HEK293 (cell line): ENCODE results near the gene SCYL1.

Experiments
- BCL6B ChIP-seq: fragments of 450-650 bp; formaldehyde crosslinking; IDR thresholded peaks from 2 replicates; pipeline ENCODE4 v1.5.1; 2017; ENCODE audit warnings: missing biosample characterization, missing genetic modification characterization
- EGR2 ChIP-seq: fragments of 450-650 bp; formaldehyde crosslinking; IDR thresholded peaks from 2 replicates; pipeline ENCODE4 v1.5.1; 2016; ENCODE audit warnings: low read depth, missing biosample characterization, missing genetic modification characterization
- MZF1 ChIP-seq: fragments of 450-650 bp; formaldehyde crosslinking; IDR thresholded peaks from 2 replicates; pipeline ENCODE4 v1.5.1; 2017; ENCODE audit warnings: missing biosample characterization, missing genetic modification characterization, borderline replicate concordance
- OSR2 ChIP-seq: fragments of 450-650 bp; formaldehyde crosslinking; IDR thresholded peaks from 2 replicates; pipeline ENCODE4 v1.5.1; 2016; ENCODE audit warnings: missing biosample characterization, missing genetic modification characterization
- PATZ1 ChIP-seq: fragments of 450-650 bp; formaldehyde crosslinking; IDR thresholded peaks from 2 replicates; pipeline ENCODE4 v1.5.1; 2016; ENCODE audit warnings: missing biosample characterization, missing genetic modification characterization
- PRDM2 ChIP-seq: fragments of 450-650 bp; formaldehyde crosslinking; IDR thresholded peaks from 2 replicates; pipeline ENCODE4 v1.5.1; 2016; ENCODE audit warnings: missing biosample characterization, missing genetic modification characterization, borderline replicate concordance
- RBAK ChIP-seq: fragments of 450-650 bp; formaldehyde crosslinking; IDR thresholded peaks from 2 replicates; pipeline ENCODE4 v1.5.1; 2016; ENCODE audit warnings: missing biosample characterization, missing genetic modification characterization
- SP2 ChIP-seq: fragments of 450-650 bp; formaldehyde crosslinking; IDR thresholded peaks from 2 replicates; pipeline ENCODE4 v1.5.1; 2016; ENCODE audit warnings: missing biosample characterization, missing genetic modification characterization
- TRIM28 ChIP-seq: IDR thresholded peaks from 2 replicates; pipeline ENCODE4 v1.6.1; 2011; ENCODE audit warnings: low read length, control low read depth, borderline replicate concordance
- ZNF19 ChIP-seq: fragments of 450-650 bp; formaldehyde crosslinking; IDR thresholded peaks from 2 replicates; pipeline ENCODE4; 2016; ENCODE audit warnings: missing biosample characterization, missing genetic modification characterization, low read depth
- ZNF266 ChIP-seq: fragments of 450-650 bp; formaldehyde crosslinking; IDR thresholded peaks from 2 replicates; pipeline ENCODE4 v1.5.1; 2016; ENCODE audit warnings: missing biosample characterization, missing genetic modification characterization, low read depth
- ZNF362 ChIP-seq: fragments of 450-650 bp; formaldehyde crosslinking; IDR thresholded peaks from 2 replicates; pipeline ENCODE4 v1.5.1; 2016; ENCODE audit warnings: missing biosample characterization, missing genetic modification characterization
- ZNF366 ChIP-seq: fragments of 450-650 bp; formaldehyde crosslinking; conservative IDR thresholded peaks from 2 replicates; pipeline ENCODE4 v1.5.1; 2016; ENCODE audit warnings: missing biosample characterization, missing genetic modification characterization
- ZNF398 ChIP-seq: fragments of 450-650 bp; formaldehyde crosslinking; IDR thresholded peaks from 2 replicates; pipeline ENCODE4 v1.5.1; 2017; ENCODE audit warnings: missing biosample characterization, missing genetic modification characterization
- ZNF488 ChIP-seq: fragments of 450-650 bp; formaldehyde crosslinking; IDR thresholded peaks from 2 replicates; pipeline ENCODE4 v1.5.1; 2016; ENCODE audit warnings: missing biosample characterization, missing genetic modification characterization
- ZNF529 ChIP-seq: fragments of 450-650 bp; formaldehyde crosslinking; IDR thresholded peaks from 2 replicates; pipeline ENCODE4 v1.5.1; 2017; ENCODE audit warnings: missing genetic modification characterization, missing biosample characterization; ENCODE audit not compliant: insufficient replicate concordance
- ZNF530 ChIP-seq: fragments of 450-650 bp; formaldehyde crosslinking; IDR thresholded peaks from 2 replicates; pipeline ENCODE4 v1.5.1; 2016; ENCODE audit warnings: low read depth, missing biosample characterization, missing genetic modification characterization
- ZNF561 ChIP-seq: fragments of 450-650 bp; IDR thresholded peaks from 2 replicates; pipeline ENCODE4 v1.5.1; 2018; ENCODE audit warnings: missing biosample characterization, missing genetic modification characterization, borderline replicate concordance
- ZNF621 ChIP-seq: fragments of 450-650 bp; formaldehyde crosslinking; IDR thresholded peaks from 2 replicates; pipeline ENCODE4 v1.5.1; 2017; ENCODE audit warnings: missing biosample characterization, missing genetic modification characterization
- ZNF626 ChIP-seq: fragments of 450-650 bp; sonication (Bioruptor Pico); formaldehyde crosslinking; IDR thresholded peaks from 2 replicates; pipeline ENCODE4 v1.5.1; 2018; ENCODE audit warnings: missing biosample characterization, missing genetic modification characterization, inconsistent platforms
- ZNF791 ChIP-seq: fragments of 450-650 bp; formaldehyde crosslinking; IDR thresholded peaks from 2 replicates; pipeline ENCODE4 v1.5.1; 2016; ENCODE audit warnings: missing biosample characterization, missing genetic modification characterization
- ZNF843 ChIP-seq: fragments of 450-650 bp; formaldehyde crosslinking; IDR thresholded peaks from 2 replicates; pipeline ENCODE4 v1.5.1; 2016; ENCODE audit warnings: missing biosample characterization, missing genetic modification characterization
- ZSCAN16 ChIP-seq: fragments of 450-650 bp; formaldehyde crosslinking; IDR thresholded peaks from 2 replicates; pipeline ENCODE4 v1.5.1; 2016; ENCODE audit warnings: missing biosample characterization, missing genetic modification characterization
- TF ChIP-seq, protein P1 (sequence below): fragments of 450-650 bp; formaldehyde crosslinking; IDR thresholded peaks from 2 replicates; pipeline ENCODE4 v1.5.1; 2017; ENCODE audit warnings: missing biosample characterization, missing genetic modification characterization

SCYL1 gene

GRCh38 chr11:65555693-65556231 lies 30.9 kb downstream of the SCYL1 start (continued):
- TF ChIP-seq PRDM2 (tag by site-specific recombination) (no peak), ZNF529 (no peak), TRIM28 (no peak), SP2 (tag by site-specific recombination) (0 out of 2 replicates have a peak, but pooled peaks have one; percentile 30), PATZ1 (no peak), ZNF843 (no peak), ZNF266 (tag by site-specific recombination) (no peak), ZNF19 (tag by site-specific recombination) (no peak), ZNF561 (tag by site-specific recombination) (no peak), EGR2 (peak; percentile 48; the same call in 1 of the 2 replicates), ZNF791 (tag by site-specific recombination) (no peak), ZNF488 (tag by site-specific recombination) (no peak), ZNF621 (tag by site-specific recombination) (no peak), ZNF366 (no peak), ZSCAN16 (tag by site-specific recombination) (no peak), ZNF362 (tag by site-specific recombination) (no peak), RBAK (tag by site-specific recombination) (no peak), BCL6B (tag by site-specific recombination) (no peak), MZF1 (tag by site-specific recombination) (no peak), OSR2 (no peak), ZNF626 (tag by site-specific recombination) (no peak), ZNF530 (tag by site-specific recombination) (no peak), ZNF398 (tag by site-specific recombination) (no peak)
- TF ChIP-seq, protein P1, sequence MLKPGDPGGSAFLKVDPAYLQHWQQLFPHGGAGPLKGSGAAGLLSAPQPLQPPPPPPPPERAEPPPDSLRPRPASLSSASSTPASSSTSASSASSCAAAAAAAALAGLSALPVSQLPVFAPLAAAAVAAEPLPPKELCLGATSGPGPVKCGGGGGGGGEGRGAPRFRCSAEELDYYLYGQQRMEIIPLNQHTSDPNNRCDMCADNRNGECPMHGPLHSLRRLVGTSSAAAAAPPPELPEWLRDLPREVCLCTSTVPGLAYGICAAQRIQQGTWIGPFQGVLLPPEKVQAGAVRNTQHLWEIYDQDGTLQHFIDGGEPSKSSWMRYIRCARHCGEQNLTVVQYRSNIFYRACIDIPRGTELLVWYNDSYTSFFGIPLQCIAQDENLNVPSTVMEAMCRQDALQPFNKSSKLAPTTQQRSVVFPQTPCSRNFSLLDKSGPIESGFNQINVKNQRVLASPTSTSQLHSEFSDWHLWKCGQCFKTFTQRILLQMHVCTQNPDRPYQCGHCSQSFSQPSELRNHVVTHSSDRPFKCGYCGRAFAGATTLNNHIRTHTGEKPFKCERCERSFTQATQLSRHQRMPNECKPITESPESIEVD (tag by site-specific recombination) = no peak
